Measurements from ENCODE around the gene VSNL1. TPM values are rescaled to one million over a fixed set of nuclear protein-coding genes. Genes with fewer than 3 reads are reported as not detected.

Gene VSNL1
- total RNA-seq, 1 donor: 0.36 TPM

DNA sequence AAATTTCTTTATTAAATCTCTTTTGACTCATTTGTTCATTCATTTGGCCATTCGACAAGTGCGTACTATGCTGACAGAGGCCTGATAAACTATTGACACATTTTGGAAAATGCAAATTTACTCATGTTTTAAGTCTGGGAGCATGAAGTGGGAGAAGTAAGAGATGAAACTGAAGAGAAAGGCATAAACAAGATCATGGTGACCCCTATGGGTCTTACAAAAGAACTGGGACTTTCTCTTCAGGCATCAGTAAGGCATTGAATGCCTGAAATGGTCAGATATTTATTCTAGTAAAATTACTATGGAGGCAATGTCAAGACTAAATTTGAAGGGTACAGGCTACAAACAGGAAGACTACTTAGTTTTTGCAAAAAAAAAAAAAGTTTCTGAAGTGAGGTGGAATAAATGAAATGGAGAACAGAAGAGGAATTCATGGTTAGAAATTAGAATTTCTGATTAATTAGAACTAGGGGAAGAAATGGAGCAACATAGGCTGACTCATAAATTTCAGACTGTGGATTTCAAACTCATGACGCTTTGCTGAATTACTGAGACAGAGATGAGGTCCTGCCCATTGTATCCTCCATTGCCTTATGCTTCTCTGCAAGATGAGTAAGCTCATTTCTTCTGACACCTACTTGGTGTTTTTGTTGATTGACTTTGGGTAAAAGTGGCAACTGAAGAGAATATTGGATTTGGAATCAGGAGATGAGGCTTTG is 32.7 kb downstream of the VSNL1 start:
- TF ChIP-seq, protein P1, sequence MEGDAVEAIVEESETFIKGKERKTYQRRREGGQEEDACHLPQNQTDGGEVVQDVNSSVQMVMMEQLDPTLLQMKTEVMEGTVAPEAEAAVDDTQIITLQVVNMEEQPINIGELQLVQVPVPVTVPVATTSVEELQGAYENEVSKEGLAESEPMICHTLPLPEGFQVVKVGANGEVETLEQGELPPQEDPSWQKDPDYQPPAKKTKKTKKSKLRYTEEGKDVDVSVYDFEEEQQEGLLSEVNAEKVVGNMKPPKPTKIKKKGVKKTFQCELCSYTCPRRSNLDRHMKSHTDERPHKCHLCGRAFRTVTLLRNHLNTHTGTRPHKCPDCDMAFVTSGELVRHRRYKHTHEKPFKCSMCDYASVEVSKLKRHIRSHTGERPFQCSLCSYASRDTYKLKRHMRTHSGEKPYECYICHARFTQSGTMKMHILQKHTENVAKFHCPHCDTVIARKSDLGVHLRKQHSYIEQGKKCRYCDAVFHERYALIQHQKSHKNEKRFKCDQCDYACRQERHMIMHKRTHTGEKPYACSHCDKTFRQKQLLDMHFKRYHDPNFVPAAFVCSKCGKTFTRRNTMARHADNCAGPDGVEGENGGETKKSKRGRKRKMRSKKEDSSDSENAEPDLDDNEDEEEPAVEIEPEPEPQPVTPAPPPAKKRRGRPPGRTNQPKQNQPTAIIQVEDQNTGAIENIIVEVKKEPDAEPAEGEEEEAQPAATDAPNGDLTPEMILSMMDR (IDR thresholded peaks at IDR 0.05; ENCODE audit: extremely low read depth, low read depth, low read length): no peak
- Histone ChIP-seq H3K27ac (ENCODE audit: low read depth, low read length) (no peak overlapping the region), H3K4me3 (ENCODE audit: insufficient read depth, low read length) (no peak overlapping the region), H3K4me2 (ENCODE audit: insufficient read depth, low read length) (no peak overlapping the region), H3K36me3 (ENCODE audit: insufficient read depth, low read length) (no peaks in the 10 kb centered on the region), H3K79me2 (ENCODE audit: insufficient read depth, low read length) (no peaks in the 10 kb centered on the region), H4K20me1 (ENCODE audit: insufficient read depth, low read length) (no peaks in the 10 kb centered on the region), H3K9me3 (ENCODE audit: low read depth, low read length) (no peaks in the 10 kb centered on the region), H2AFZ (ENCODE audit: low read length) (no peak overlapping the region), H3K4me1 (ENCODE audit: insufficient read depth, low read length) (no peaks in the 10 kb centered on the region), H3K27me3 (ENCODE audit: insufficient read depth, low read length) (no peaks in the 10 kb centered on the region)
- DNase-seq (ENCODE audit: insufficient read length, low spot score, missing footprints): no peak

DNA sequence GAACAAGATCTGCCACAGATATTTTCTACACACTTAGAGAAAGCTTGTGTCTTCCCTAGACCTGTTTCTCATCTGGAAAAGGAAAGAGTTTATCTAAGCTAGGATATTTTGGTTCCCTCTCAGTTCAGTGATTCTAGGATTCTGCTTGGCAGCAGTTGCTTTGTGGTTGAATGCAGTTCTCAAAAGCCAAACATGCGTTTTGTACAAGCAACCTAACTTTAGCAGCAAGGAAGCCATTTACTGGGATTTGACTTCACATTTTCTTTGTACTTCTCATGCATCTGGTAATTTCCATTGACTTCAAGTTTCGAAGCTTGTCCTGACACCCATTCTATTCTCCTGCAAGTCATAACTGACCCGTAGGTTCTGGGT is 33.3 kb downstream of the VSNL1 start:
- Histone ChIP-seq H3K27ac (ENCODE audit: low read depth, low read length) (no peak overlapping the region), H3K4me1 (ENCODE audit: insufficient read depth, low read length) (no peaks in the 10 kb centered on the region), H3K4me3 (ENCODE audit: insufficient read depth, low read length) (no peak overlapping the region), H3K27me3 (ENCODE audit: insufficient read depth, low read length) (no peaks in the 10 kb centered on the region), H2AFZ (ENCODE audit: low read length) (no peak overlapping the region), H4K20me1 (ENCODE audit: insufficient read depth, low read length) (no peaks in the 10 kb centered on the region), H3K4me2 (ENCODE audit: insufficient read depth, low read length) (no peak overlapping the region), H3K36me3 (ENCODE audit: insufficient read depth, low read length) (no peaks in the 10 kb centered on the region), H3K9me3 (ENCODE audit: low read depth, low read length) (no peaks in the 10 kb centered on the region), H3K79me2 (ENCODE audit: insufficient read depth, low read length) (no peaks in the 10 kb centered on the region)
- DNase-seq (ENCODE audit: insufficient read length, low spot score, missing footprints): no peak
- TF ChIP-seq, protein P1 (IDR thresholded peaks at IDR 0.05; ENCODE audit: extremely low read depth, low read depth, low read length): no peak

GRCh38 chr2:17574406-17575073 is 34.0 kb downstream of the VSNL1 start:
- Histone ChIP-seq H3K27ac (ENCODE audit: low read depth, low read length) (no peak overlapping the region), H3K9me3 (ENCODE audit: low read depth, low read length) (no peaks in the 10 kb centered on the region), H2AFZ (ENCODE audit: low read length) (no peak overlapping the region), H3K4me1 (ENCODE audit: insufficient read depth, low read length) (no peaks in the 10 kb centered on the region), H3K4me2 (ENCODE audit: insufficient read depth, low read length) (no peak overlapping the region), H3K79me2 (ENCODE audit: insufficient read depth, low read length) (no peaks in the 10 kb centered on the region), H3K4me3 (ENCODE audit: insufficient read depth, low read length) (no peak overlapping the region), H3K36me3 (ENCODE audit: insufficient read depth, low read length) (no peaks in the 10 kb centered on the region), H4K20me1 (ENCODE audit: insufficient read depth, low read length) (no peaks in the 10 kb centered on the region), H3K27me3 (ENCODE audit: insufficient read depth, low read length) (no peaks in the 10 kb centered on the region)
- no peak for DNase-seq (ENCODE audit: insufficient read length, low spot score, missing footprints)
- TF ChIP-seq, protein P1 (IDR thresholded peaks at IDR 0.05; ENCODE audit: extremely low read depth, low read depth, low read length): no peak

DNA sequence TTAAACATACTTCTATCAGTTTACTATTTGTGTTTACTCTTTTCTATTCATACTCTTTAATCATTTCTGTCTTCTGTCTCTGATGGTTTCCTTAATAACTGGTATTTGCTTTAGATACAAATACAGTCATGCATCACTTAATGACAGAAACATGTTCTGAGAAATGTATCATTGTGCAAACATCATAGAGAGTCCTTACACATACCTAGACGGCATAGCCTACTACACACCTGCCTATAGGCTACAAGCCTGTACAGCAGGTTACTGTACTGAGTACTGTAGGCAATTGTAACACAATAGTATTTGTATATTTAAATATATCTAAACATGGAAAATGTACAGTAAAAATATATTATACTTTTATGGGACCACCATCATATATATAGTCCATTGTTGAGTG is 36.3 kb downstream of the VSNL1 start:
- DNase-seq (ENCODE audit: insufficient read length, low spot score, missing footprints): no peak
- no peak overlapping the region for H2AFZ ChIP-seq (ENCODE audit: low read length)
- H3K4me2 ChIP-seq (ENCODE audit: insufficient read depth, low read length): no peak overlapping the region
- no peaks in the 10 kb centered on the region for H4K20me1 ChIP-seq (ENCODE audit: insufficient read depth, low read length)
- TF ChIP-seq, protein P1 (IDR thresholded peaks at IDR 0.05; ENCODE audit: extremely low read depth, low read depth, low read length): no peak
- no peak overlapping the region for H3K27ac ChIP-seq (ENCODE audit: low read depth, low read length)
- no peaks in the 10 kb centered on the region for H3K4me1 ChIP-seq (ENCODE audit: insufficient read depth, low read length)
- H3K27me3 ChIP-seq (ENCODE audit: insufficient read depth, low read length): no peaks in the 10 kb centered on the region
- no peak overlapping the region for H3K4me3 ChIP-seq (ENCODE audit: insufficient read depth, low read length)
- H3K9me3 ChIP-seq (ENCODE audit: low read depth, low read length): no peaks in the 10 kb centered on the region
- H3K79me2 ChIP-seq (ENCODE audit: insufficient read depth, low read length): no peaks in the 10 kb centered on the region
- H3K36me3 ChIP-seq (ENCODE audit: insufficient read depth, low read length): no peaks in the 10 kb centered on the region

Measured in osteoblast (primary cell).